ENCODE results near the gene CAMK2D. TPM values are rescaled to one million over a fixed set of nuclear protein-coding genes. Genes with fewer than 3 reads are reported as not detected.

The CAMK2D gene
- total and polyA plus RNA-seq, 8 donors: 4.0 to 23.1 (median 9.8) TPM

DNA sequence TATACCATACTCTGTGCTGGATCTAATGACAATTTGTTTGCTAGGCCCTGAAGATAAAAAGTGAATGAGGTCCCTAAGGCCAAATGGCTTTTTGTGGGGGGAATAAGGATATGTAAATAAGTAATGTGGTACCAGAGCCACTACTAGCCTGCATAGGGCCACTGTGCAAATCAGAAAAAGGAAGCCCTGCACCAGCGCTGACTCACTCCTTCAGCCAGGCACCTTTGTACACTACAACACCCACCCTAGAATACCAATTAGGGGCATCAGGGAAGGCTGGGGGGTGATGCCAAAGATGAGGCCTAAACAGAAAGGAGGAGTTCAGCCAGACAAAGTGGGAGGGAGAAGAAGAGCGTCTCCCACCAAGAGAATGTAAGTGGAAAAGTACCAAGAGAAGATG, 122.2 kb downstream of the CAMK2D start:
- Histone ChIP-seq H3K9me3 (no peaks in the 10 kb centered on the region), H3K27ac (no peak overlapping the region), H3K27me3 (no peaks in the 10 kb centered on the region), H3K36me3 (no peaks in the 10 kb centered on the region), H3K4me3 (no peak overlapping the region), H3K4me1 (peaks cover 12 to 60% (median 27%) of the 10 kb centered on the region in 3 donors)
- FAIRE-seq (no peak), DNase-seq (no peak), ATAC-seq (no peak)
- intact Hi-C loops (cut with DNase I): no loop called here
- WGBS, 2 donors: 97 to 100% methylated on average over 2 of the region's 2 CpGs
- TF ChIP-seq, protein P1, sequence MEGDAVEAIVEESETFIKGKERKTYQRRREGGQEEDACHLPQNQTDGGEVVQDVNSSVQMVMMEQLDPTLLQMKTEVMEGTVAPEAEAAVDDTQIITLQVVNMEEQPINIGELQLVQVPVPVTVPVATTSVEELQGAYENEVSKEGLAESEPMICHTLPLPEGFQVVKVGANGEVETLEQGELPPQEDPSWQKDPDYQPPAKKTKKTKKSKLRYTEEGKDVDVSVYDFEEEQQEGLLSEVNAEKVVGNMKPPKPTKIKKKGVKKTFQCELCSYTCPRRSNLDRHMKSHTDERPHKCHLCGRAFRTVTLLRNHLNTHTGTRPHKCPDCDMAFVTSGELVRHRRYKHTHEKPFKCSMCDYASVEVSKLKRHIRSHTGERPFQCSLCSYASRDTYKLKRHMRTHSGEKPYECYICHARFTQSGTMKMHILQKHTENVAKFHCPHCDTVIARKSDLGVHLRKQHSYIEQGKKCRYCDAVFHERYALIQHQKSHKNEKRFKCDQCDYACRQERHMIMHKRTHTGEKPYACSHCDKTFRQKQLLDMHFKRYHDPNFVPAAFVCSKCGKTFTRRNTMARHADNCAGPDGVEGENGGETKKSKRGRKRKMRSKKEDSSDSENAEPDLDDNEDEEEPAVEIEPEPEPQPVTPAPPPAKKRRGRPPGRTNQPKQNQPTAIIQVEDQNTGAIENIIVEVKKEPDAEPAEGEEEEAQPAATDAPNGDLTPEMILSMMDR (IDR thresholded peaks at IDR 0.05): no peak

DNA sequence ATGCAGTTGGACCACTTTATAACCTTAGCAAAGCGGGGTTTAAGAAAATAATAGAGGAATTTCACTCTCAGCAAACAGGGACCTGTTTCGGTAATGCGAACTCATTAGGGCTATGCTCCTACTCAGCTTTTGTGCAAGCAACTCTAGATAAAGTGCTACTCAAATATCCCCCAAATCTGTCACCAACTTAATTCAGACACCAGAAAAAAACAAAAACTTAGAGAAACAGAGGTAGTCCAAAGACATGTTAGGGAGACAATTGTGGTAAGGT, 123.0 kb downstream of the CAMK2D start:
- WGBS, 2 donors: 60 to 65% methylated on average over 3 of the region's 3 CpGs
- no peaks in the 10 kb centered on the region for H3K9me3 ChIP-seq
- FAIRE-seq (no peak), DNase-seq (no peak), ATAC-seq (no peak)
- TF ChIP-seq, protein P1 (IDR thresholded peaks at IDR 0.05): no peak
- peaks cover 13 to 63% (median 33%) of the 10 kb centered on the region in 3 donors for H3K4me1 ChIP-seq
- H3K4me3 ChIP-seq: no peak overlapping the region
- H3K27me3 ChIP-seq: no peaks in the 10 kb centered on the region
- intact Hi-C loops (cut with DNase I): no loop called here
- no peaks in the 10 kb centered on the region for H3K36me3 ChIP-seq
- peak overlapping the region in 3 of 4 donors; percentile 9 to 45 (median 37) for H3K27ac ChIP-seq

DNA sequence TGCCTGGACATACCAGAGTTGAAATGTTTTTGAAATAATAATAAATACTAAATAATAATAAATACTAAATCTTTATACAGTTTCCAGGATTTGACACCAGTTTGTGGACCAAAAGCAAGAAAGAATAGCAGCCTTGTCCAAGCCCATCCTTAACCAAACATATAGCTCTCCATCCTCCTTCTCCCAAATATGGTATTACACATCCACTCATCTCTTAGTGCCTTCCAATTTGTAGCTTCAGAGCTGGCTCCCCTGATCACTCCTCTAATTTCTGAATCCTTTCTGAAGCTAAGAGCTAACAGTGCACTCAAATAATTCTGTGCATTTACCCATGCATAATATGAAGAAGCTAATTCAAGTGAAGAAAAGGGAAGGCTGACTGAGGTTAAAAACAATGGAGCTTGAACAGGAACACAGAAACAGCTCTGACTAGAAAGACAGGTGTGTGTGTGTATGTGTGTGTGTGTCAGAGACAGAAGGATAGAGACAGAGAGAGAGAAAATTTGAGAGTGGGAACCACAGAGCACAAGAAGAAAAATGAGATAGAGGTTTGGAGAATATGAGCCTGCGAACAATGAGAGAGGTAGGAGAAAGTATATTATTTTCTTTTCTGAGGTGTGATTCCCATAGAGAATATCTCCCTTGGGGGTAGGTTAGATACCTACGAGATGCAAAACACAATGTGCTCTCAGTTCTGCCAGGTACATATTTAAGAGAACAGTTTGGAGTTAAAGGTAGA, 123.5 kb downstream of the CAMK2D start:
- peak overlapping the region in 3 of 4 donors; percentile 9 to 54 (median 45) for H3K27ac ChIP-seq
- peaks cover 13 to 59% (median 33%) of the 10 kb centered on the region in 3 donors for H3K4me1 ChIP-seq
- no peak overlapping the region for H3K4me3 ChIP-seq
- no peak for FAIRE-seq
- H3K9me3 ChIP-seq: no peaks in the 10 kb centered on the region
- peak in 2 of 4 donors; percentile 6 to 15 for ATAC-seq
- no peaks in the 10 kb centered on the region for H3K36me3 ChIP-seq
- intact Hi-C loops (cut with DNase I): no loop called here
- TF ChIP-seq, protein P1 (IDR thresholded peaks at IDR 0.05): no peak
- no peaks in the 10 kb centered on the region for H3K27me3 ChIP-seq
- no peak for DNase-seq
- 67 to 75% methylated on average over 2 of the region's 2 CpGs for WGBS, 2 donors

DNA sequence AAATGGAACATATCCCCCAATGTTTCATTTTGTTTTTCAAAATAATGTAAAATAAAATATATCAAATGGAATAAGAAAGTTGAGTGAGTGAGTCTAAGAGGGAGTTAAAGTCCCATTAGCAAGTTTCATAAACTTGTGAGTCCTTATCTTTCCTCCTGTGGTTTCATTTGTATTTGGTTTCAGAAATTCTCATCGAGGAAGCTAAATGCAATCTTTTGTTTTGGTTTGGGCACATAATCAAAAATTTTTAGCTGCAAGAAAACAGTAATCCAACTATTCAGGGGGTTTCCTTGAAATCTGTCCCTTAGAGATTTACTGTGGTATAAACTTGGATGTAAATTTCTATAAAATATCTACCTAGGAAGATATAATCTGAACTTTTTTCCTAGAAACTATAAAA, 124.2 kb downstream of the CAMK2D start:
- H3K4me1 ChIP-seq: peaks cover 13 to 55% (median 33%) of the 10 kb centered on the region in 3 donors

DNA sequence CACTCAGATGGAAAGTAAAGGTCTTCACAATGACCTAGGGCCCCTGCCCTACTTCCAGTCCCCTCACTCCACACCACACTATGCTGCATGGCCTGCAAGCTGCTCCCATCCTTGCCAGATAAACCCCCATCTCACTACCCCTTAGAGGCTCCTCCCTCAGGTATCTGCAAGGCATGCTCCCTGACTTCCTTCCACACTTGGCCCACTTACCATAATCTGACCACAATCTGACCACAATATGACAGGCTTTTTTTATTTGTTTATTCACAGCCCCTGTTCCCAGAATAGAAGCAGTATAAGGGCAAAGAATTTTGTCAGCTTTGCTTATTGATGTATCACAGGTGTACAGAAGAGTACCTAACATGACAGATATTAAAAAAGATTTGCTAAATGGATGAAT, 124.7 kb downstream of the CAMK2D start:
- ATAC-seq: peak in 2 of 4 donors; percentile 11 to 19
- no peak for FAIRE-seq
- peak overlapping the region in 2 of 4 donors; percentile 45 to 54 for H3K27ac ChIP-seq

More for the DNA sequence above, 124.2 kb downstream of the CAMK2D start:
- H3K9me3 ChIP-seq: no peaks in the 10 kb centered on the region
- FAIRE-seq: peak; percentile 5
- H3K36me3 ChIP-seq: no peaks in the 10 kb centered on the region
- intact Hi-C loops (cut with DNase I): no loop called here
- H3K4me3 ChIP-seq: no peak overlapping the region
- DNase-seq: no peak
- TF ChIP-seq, protein P1 (IDR thresholded peaks at IDR 0.05): no peak
- no peaks in the 10 kb centered on the region for H3K27me3 ChIP-seq
- H3K27ac ChIP-seq: peak overlapping the region in 2 of 4 donors; percentile 45 to 54
- peak in 2 of 4 donors; percentile 9 to 12 for ATAC-seq
- WGBS, 2 donors: 0 to 3% methylated on average over 1 of the region's 1 CpG

More for the DNA sequence above, 124.7 kb downstream of the CAMK2D start:
- Histone ChIP-seq H3K4me3 (no peak overlapping the region), H3K4me1 (peaks cover 13 to 53% (median 33%) of the 10 kb centered on the region in 3 donors), H3K9me3 (no peaks in the 10 kb centered on the region), H3K36me3 (no peaks in the 10 kb centered on the region), H3K27me3 (no peaks in the 10 kb centered on the region)
- TF ChIP-seq, protein P1 (IDR thresholded peaks at IDR 0.05): no peak
- intact Hi-C loops (cut with DNase I): no loop called here
- no peak for DNase-seq
